ENCODE measurements around the gene KCNIP4. TPM values are rescaled to one million over a fixed set of nuclear protein-coding genes. Genes with fewer than 3 reads are reported as not detected.

KCNIP4 gene
- total and polyA plus RNA-seq, 7 donors: 0.03 TPM; not detected in 6

- intact Hi-C loops (cut with DNase I): no loop called here
- no peak overlapping the region for H3K4me3 ChIP-seq
- DNase-seq: no peak
- WGBS, 3 donors: 77 to 88% (median 80%) methylated on average over 2 of the region's 2 CpGs
- no peaks in the 10 kb centered on the region for H3K9me3 ChIP-seq
- ATAC-seq: no peak
- H3K27me3 ChIP-seq (ENCODE audit: insufficient read depth in 3 of 3, low read length in 2 of 3): no peaks in the 10 kb centered on the region
- no peak overlapping the region for H3K27ac ChIP-seq
- no peaks in the 10 kb centered on the region for H3K36me3 ChIP-seq (ENCODE audit: insufficient read depth in 1 of 2, low read depth in 1 of 2)
- TF ChIP-seq CTCF (IDR thresholded peaks at IDR 0.05): no peak
- no peaks in the 10 kb centered on the region for H3K4me1 ChIP-seq
Measured at GRCh38 chr4:21680326-21680898, 268.2 kb downstream of the KCNIP4 start.

- Histone ChIP-seq H3K27me3 (ENCODE audit: insufficient read depth in 3 of 3, low read length in 2 of 3) (no peaks in the 10 kb centered on the region), H3K27ac (no peak overlapping the region), H3K36me3 (ENCODE audit: insufficient read depth in 1 of 2, low read depth in 1 of 2) (no peaks in the 10 kb centered on the region), H3K4me1 (no peaks in the 10 kb centered on the region), H3K4me3 (no peak overlapping the region), H3K9me3 (no peaks in the 10 kb centered on the region)
- WGBS, 3 donors: 74 to 86% (median 79%) methylated on average over 3 of the region's 3 CpGs
- DNase-seq: no peak
- no peak for TF ChIP-seq CTCF (IDR thresholded peaks at IDR 0.05)
- intact Hi-C loops (cut with DNase I): no loop called here
- no peak for ATAC-seq
Measured at GRCh38 chr4:21678711-21679110, 269.9 kb downstream of the KCNIP4 start.

- Histone ChIP-seq H3K9me3 (no peaks in the 10 kb centered on the region), H3K27me3 (ENCODE audit: insufficient read depth in 3 of 3, low read length in 2 of 3) (no peaks in the 10 kb centered on the region), H3K4me3 (no peak overlapping the region), H3K4me1 (no peaks in the 10 kb centered on the region), H3K36me3 (ENCODE audit: insufficient read depth in 1 of 2, low read depth in 1 of 2) (no peaks in the 10 kb centered on the region), H3K27ac (no peak overlapping the region)
- TF ChIP-seq CTCF (IDR thresholded peaks at IDR 0.05): no peak
- DNase-seq: no peak
- no peak for ATAC-seq
- intact Hi-C loops (cut with DNase I): no loop called here
Measured at GRCh38 chr4:21677173-21677572, 271.4 kb downstream of the KCNIP4 start.

- TF ChIP-seq CTCF (IDR thresholded peaks at IDR 0.05): no peak
- ATAC-seq: no peak
- no peaks in the 10 kb centered on the region for H3K9me3 ChIP-seq
- no peak overlapping the region for H3K4me3 ChIP-seq
- no peaks in the 10 kb centered on the region for H3K27me3 ChIP-seq (ENCODE audit: insufficient read depth in 3 of 3, low read length in 2 of 3)
- intact Hi-C loops (cut with DNase I): no loop called here
- 44 to 46% (median 45%) methylated on average over 2 of the region's 2 CpGs for WGBS, 3 donors
- no peaks in the 10 kb centered on the region for H3K36me3 ChIP-seq (ENCODE audit: insufficient read depth in 1 of 2, low read depth in 1 of 2)
- H3K27ac ChIP-seq: no peak overlapping the region
- no peak for DNase-seq
- H3K4me1 ChIP-seq: no peaks in the 10 kb centered on the region
Measured at GRCh38 chr4:21664355-21664754, 284.2 kb downstream of the KCNIP4 start.

- Histone ChIP-seq H3K36me3 (ENCODE audit: insufficient read depth in 1 of 2, low read depth in 1 of 2) (no peaks in the 10 kb centered on the region), H3K9me3 (no peaks in the 10 kb centered on the region), H3K4me3 (no peak overlapping the region), H3K27me3 (ENCODE audit: insufficient read depth in 3 of 3, low read length in 2 of 3) (no peaks in the 10 kb centered on the region), H3K4me1 (no peaks in the 10 kb centered on the region), H3K27ac (no peak overlapping the region)
- ATAC-seq: peak in 1 of 4 donors; percentile 55
- DNase-seq: no peak
- intact Hi-C loops (cut with DNase I): loop anchor here in 1 of 2 donors (10.0 kb wide), 1 partner anchor 338 kb away; no protein-coding TSS in a partner anchor
- no peak for TF ChIP-seq CTCF (IDR thresholded peaks at IDR 0.05)
- 30 to 40% (median 38%) methylated on average over 2 of the region's 2 CpGs for WGBS, 3 donors
Measured at GRCh38 chr4:21656832-21657231, 291.7 kb downstream of the KCNIP4 start.

Measured in psoas muscle (tissue), 8 donors.